ENCODE results near the gene JARID2.

JARID2 gene

GRCh38 chr6:15245361-15246216 is at the start of gene JARID2:
Gene JARID2, plus strand, starts transcription at chr6:15246069. Its CDS starts 471 bp downstream, at chr6:15246540.
- peak; percentile 93 for DNase-seq (ENCODE audit: low read depth)

- DNase-seq (ENCODE audit: low read depth): no peak
These were observed 45.8 kb upstream of the JARID2 start for GRCh38 chr6:15200087-15200486.

GRCh38 chr6:15205321-15205720 is 40.5 kb upstream of the JARID2 start:
- DNase-seq (ENCODE audit: low read depth): no peak

GRCh38 chr6:15206887-15207286 is 39.0 kb upstream of the JARID2 start:
- DNase-seq (ENCODE audit: low read depth): no peak

GRCh38 chr6:15207923-15208322 is 37.9 kb upstream of the JARID2 start:
- DNase-seq (ENCODE audit: low read depth): no peak

GRCh38 chr6:15213838-15214400 is 31.9 kb upstream of the JARID2 start:
- no peak for DNase-seq (ENCODE audit: low read depth)

- DNase-seq (ENCODE audit: low read depth): no peak
These were observed 27.5 kb upstream of the JARID2 start for GRCh38 chr6:15218401-15218800.

- DNase-seq (ENCODE audit: low read depth): no peak
These were observed 25.8 kb upstream of the JARID2 start for GRCh38 chr6:15220062-15220461.

- no peak for DNase-seq (ENCODE audit: low read depth)
These were observed 18.0 kb upstream of the JARID2 start for GRCh38 chr6:15227827-15228318.

GRCh38 chr6:15230827-15231226 is 15.0 kb upstream of the JARID2 start:
- DNase-seq (ENCODE audit: low read depth): no peak

- DNase-seq (ENCODE audit: low read depth): no peak
These were observed 12.9 kb upstream of the JARID2 start for GRCh38 chr6:15232836-15233510.

GRCh38 chr6:15234068-15234758 is 11.7 kb upstream of the JARID2 start:
- no peak for DNase-seq (ENCODE audit: low read depth)

GRCh38 chr6:15239616-15240364 is 6.1 kb upstream of the JARID2 start:
- DNase-seq (ENCODE audit: low read depth): no peak

- DNase-seq (ENCODE audit: low read depth): no peak
These were observed 3.4 kb upstream of the JARID2 start for GRCh38 chr6:15242503-15242902.

GRCh38 chr6:15242937-15243614 is 2.8 kb upstream of the JARID2 start:
- no peak for DNase-seq (ENCODE audit: low read depth)

- DNase-seq (ENCODE audit: low read depth): no peak
These were observed 1.8 kb upstream of the JARID2 start for GRCh38 chr6:15243910-15244619.

- DNase-seq (ENCODE audit: low read depth): no peak
These were observed 1.1 kb upstream of the JARID2 start for GRCh38 chr6:15244620-15245360.

GRCh38 chr6:15246217-15246665 is 372 bp downstream of the JARID2 start:
- DNase-seq (ENCODE audit: low read depth): no peak
